VCaP (cell line): ENCODE results near the gene GLB1L.

Source experiments
- H3K27ac ChIP-seq: fragments of 450-650 bp; 2 replicates; pipeline ENCODE4 v1.5.1; 2017
- TF ChIP-seq, protein P1 (sequence below): fragments of 450-650 bp; conservative IDR thresholded peaks from 2 replicates; pipeline ENCODE4 v1.5.1; 2017; ENCODE audit warnings: mild to moderate bottlenecking, moderate library complexity

GLB1L gene

DNA sequence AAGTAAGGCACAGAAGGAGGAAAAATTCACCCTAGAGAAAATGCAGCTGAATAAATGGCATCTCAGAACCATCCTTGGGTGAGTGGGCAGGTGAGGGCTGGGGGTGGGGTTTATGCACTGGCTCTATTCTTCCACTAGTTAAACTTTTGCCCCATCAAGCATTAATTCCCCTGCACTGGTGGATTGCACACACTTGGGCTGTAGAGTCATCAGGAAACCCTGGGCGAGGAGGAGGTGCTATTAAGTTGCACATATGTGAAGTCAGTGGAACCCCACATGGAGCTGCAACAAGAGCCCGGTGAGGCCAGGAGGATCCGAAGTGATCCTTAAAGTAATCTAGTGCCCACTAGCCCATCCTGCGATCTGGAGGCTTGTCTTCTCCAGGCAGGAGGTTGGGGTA, 27.1 kb upstream of the GLB1L start:
- TF ChIP-seq, protein P1, sequence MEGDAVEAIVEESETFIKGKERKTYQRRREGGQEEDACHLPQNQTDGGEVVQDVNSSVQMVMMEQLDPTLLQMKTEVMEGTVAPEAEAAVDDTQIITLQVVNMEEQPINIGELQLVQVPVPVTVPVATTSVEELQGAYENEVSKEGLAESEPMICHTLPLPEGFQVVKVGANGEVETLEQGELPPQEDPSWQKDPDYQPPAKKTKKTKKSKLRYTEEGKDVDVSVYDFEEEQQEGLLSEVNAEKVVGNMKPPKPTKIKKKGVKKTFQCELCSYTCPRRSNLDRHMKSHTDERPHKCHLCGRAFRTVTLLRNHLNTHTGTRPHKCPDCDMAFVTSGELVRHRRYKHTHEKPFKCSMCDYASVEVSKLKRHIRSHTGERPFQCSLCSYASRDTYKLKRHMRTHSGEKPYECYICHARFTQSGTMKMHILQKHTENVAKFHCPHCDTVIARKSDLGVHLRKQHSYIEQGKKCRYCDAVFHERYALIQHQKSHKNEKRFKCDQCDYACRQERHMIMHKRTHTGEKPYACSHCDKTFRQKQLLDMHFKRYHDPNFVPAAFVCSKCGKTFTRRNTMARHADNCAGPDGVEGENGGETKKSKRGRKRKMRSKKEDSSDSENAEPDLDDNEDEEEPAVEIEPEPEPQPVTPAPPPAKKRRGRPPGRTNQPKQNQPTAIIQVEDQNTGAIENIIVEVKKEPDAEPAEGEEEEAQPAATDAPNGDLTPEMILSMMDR: no peak
- H3K27ac ChIP-seq: no peak overlapping the region

DNA sequence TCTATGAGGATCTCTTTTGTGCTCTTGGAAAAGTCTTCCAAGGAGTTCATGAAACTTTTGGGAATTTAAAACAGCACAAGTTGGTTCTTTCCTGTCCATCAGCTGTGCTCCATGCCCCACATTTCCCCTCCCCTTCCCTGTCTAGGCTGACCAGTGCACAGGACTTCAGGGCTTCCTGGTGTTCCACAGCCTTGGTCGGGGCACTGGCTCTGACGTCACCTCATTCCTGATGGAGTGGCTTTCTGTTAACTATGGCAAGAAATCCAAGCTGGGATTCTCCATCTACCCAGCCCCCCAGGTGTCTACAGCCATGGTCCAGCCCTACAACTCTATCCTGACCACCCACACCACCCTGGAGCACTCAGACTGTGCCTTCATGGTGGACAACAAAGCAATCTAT, 25.8 kb upstream of the GLB1L start:
- H3K27ac ChIP-seq: no peak overlapping the region
- TF ChIP-seq, protein P1: no peak

DNA sequence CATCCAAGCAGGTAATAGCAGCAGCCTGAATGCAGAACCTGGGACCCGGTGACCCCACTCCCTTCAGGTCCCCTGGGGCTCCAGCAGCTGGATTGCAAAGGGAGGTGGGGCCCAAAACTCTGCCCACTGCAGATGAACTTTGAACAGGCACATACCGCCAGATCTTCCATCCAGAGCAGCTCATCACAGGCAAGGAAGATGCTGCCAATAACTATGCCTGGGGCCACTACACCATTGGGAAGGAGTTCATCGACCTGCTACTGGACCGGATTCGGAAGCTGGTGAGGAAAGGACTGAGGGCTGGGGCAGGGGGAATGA, 24.8 kb upstream of the GLB1L start:
- H3K27ac ChIP-seq: no peak overlapping the region

DNA sequence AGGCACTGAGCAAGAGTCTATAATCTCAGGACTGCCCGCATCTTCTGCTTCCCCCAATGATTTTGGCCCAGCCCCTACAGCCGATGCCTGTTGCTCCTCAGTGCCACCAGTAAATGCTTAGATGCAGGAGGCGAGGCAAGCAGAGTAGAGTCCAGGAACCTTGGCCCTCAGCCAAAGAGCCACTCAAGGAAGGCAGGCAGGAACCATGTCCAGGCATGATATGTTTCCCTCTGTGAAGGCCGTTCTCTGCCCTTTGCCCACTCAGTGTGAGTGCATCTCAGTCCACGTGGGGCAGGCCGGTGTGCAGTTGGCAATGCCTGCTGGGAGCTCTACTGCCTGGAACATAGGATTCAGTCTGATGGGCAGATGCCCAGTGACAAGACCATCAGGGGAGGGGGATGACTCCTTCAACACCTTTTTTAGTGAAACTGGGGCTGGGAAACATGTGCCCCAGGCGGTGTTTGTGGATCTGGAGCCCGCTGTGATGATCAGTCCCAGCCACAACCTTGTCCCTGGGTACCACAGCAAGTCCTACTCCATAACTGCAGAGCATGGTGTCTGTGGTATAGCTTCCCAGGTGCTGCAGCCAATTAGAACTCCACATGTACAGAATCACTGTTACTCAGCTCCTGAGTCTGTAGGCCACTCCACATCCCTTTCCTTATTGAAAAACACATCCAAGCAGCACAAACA, 24.3 kb upstream of the GLB1L start:
- TF ChIP-seq, protein P1: no peak
- H3K27ac ChIP-seq: no peak overlapping the region

More for the DNA sequence above, 24.8 kb upstream of the GLB1L start:
- TF ChIP-seq, protein P1: no peak

DNA sequence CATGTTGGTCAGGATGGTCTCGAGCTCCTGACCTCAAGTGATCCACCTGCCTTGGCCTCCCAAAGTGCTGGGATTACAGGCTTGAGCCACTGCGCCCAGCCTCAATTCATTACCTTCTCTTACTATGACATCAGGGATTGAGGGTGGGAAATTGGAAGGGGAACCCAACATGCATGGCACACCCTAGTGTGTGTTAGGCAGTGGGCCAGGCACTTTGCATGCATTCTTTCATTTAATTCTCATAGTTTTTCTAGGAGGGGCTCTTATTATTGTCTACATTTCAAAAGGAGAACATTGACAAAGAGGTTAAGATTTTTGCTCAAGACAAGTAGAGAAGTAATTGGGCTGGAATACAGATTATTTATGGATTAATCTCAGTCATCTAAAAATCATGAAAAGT, 23.1 kb upstream of the GLB1L start:
- TF ChIP-seq, protein P1: no peak
- H3K27ac ChIP-seq: no peak overlapping the region

DNA sequence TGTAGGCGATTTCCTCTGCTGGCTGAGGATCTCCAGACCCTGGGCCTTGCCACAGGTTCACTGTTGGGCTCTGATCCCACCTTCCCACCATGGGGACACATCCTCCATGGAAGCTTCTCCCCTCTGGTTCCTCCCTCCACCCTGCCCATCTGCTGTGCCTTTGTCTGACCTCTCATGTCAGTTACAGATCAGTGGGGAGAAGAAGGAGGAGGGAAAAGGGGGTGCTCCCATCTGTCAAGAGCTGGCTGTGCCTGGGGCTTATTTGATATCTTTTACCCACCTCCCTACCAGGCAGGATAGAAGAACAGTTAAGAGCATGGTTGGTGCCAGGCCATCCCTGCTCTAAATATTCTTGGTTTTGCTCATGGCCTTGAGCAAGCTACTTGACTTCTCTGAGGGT, 21.6 kb upstream of the GLB1L start:
- TF ChIP-seq, protein P1: no peak
- H3K27ac ChIP-seq: no peak overlapping the region

DNA sequence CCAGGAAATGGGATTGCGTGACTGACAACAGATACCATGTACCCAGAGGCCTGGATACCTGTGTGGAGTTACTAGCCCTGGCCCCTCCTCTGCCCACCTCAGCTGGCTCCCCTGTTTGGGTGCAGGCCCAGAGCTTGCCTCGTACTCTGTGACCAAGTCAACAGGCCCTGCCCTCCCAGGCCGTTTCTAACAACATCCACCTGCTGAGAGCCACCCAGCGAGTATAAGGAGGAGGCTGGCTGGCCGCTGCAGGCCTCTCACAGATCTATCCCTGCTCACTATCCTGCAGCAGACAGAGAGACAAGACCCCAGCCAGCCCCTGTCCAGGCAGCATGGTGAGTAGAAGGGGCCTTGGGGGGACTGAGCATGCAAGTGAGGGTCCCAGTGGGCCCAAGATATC, 21.0 kb upstream of the GLB1L start:
- TF ChIP-seq, protein P1: no peak
- H3K27ac ChIP-seq: no peak overlapping the region
